WTC11 (cell line): Measurements from ENCODE around the gene RYR3.

ENCODE experiments used
- PRRX2 ChIP-seq: fragments of 250-450 bp; sonication (Bioruptor Pico); IDR thresholded peaks from 2 replicates; pipeline ENCODE4 v1.8.0; 2021; ENCODE audit warnings: mild to moderate bottlenecking
- SMAD4 ChIP-seq: sonication (generic); formaldehyde crosslinking; IDR thresholded peaks from 2 replicates; pipeline ENCODE4 v1.8.0; 2022; ENCODE audit warnings: mild to moderate bottlenecking, missing genetic modification reagents
- TCF7 ChIP-seq: sonication (generic); formaldehyde crosslinking; IDR thresholded peaks from 2 replicates; pipeline ENCODE4 v1.8.0; 2022; ENCODE audit warnings: mild to moderate bottlenecking, low read depth, missing genetic modification reagents, moderate library complexity
- TEAD4 ChIP-seq: sonication (generic); formaldehyde crosslinking; IDR thresholded peaks from 2 replicates; pipeline ENCODE4 v1.8.0; 2022; ENCODE audit warnings: mild to moderate bottlenecking, missing genetic modification reagents
- ZBTB21 ChIP-seq: sonication (generic); formaldehyde crosslinking; IDR thresholded peaks from 2 replicates; pipeline ENCODE4 v1.8.1; 2023; ENCODE audit warnings: mild to moderate bottlenecking, missing genetic modification reagents, borderline replicate concordance
- TF ChIP-seq, protein P1 (sequence below): fragments of 200-600 bp; IDR thresholded peaks from 2 replicates; pipeline ENCODE4 v1.8.0; 2022; ENCODE audit warnings: antibody characterized with exemption
- TF ChIP-seq, protein P2 (sequence below): fragments of 250-450 bp; sonication (Bioruptor Pico); IDR thresholded peaks from 2 replicates; pipeline ENCODE4 v1.9.0; 2021; ENCODE audit warnings: mild to moderate bottlenecking
- TF ChIP-seq, protein P3 (sequence below): sonication (generic); formaldehyde crosslinking; IDR thresholded peaks from 2 replicates; pipeline ENCODE4 v1.8.1; 2023; ENCODE audit warnings: mild to moderate bottlenecking, missing genetic modification reagents

DNA sequence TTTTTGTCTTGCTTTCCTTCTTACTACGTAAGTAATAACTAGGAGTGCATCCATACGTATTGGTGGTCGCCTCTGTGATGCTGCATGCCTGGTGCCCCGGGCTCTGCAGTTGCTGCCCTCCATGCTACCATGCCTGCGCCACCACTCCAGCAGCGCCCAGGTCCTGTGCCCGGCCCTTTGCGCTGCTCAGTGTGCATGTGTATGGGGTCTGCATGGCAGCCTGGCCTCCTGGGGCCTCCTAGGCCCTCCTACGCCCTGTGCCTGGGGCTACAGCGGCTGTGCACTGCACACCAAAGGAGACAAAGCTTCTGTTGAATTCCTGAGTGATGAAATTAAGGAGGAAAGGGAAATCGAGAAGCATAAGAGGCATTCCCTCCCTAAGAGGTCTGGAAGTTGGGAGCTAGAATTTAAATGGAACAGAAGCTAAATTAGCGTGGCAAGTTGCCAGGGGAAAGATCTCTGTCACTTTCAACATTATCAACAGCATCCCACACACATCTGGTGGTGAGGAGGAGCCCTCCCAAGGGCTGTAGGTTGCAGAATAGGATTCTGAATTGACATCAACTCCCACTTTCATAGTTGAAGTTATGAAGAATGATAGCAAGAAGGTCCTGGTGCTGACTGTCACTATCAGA lies 382.5 kb downstream of the RYR3 start:
- no peak for TF ChIP-seq ZBTB21 (CRISPR knock-in tag)
- no peak for TF ChIP-seq SMAD4 (CRISPR knock-in tag)
- TF ChIP-seq, protein P1, sequence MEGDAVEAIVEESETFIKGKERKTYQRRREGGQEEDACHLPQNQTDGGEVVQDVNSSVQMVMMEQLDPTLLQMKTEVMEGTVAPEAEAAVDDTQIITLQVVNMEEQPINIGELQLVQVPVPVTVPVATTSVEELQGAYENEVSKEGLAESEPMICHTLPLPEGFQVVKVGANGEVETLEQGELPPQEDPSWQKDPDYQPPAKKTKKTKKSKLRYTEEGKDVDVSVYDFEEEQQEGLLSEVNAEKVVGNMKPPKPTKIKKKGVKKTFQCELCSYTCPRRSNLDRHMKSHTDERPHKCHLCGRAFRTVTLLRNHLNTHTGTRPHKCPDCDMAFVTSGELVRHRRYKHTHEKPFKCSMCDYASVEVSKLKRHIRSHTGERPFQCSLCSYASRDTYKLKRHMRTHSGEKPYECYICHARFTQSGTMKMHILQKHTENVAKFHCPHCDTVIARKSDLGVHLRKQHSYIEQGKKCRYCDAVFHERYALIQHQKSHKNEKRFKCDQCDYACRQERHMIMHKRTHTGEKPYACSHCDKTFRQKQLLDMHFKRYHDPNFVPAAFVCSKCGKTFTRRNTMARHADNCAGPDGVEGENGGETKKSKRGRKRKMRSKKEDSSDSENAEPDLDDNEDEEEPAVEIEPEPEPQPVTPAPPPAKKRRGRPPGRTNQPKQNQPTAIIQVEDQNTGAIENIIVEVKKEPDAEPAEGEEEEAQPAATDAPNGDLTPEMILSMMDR: no peak
- TF ChIP-seq, protein P2, sequence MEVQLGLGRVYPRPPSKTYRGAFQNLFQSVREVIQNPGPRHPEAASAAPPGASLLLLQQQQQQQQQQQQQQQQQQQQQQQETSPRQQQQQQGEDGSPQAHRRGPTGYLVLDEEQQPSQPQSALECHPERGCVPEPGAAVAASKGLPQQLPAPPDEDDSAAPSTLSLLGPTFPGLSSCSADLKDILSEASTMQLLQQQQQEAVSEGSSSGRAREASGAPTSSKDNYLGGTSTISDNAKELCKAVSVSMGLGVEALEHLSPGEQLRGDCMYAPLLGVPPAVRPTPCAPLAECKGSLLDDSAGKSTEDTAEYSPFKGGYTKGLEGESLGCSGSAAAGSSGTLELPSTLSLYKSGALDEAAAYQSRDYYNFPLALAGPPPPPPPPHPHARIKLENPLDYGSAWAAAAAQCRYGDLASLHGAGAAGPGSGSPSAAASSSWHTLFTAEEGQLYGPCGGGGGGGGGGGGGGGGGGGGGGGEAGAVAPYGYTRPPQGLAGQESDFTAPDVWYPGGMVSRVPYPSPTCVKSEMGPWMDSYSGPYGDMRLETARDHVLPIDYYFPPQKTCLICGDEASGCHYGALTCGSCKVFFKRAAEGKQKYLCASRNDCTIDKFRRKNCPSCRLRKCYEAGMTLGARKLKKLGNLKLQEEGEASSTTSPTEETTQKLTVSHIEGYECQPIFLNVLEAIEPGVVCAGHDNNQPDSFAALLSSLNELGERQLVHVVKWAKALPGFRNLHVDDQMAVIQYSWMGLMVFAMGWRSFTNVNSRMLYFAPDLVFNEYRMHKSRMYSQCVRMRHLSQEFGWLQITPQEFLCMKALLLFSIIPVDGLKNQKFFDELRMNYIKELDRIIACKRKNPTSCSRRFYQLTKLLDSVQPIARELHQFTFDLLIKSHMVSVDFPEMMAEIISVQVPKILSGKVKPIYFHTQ: no peak
- no peak for TF ChIP-seq TEAD4 (CRISPR knock-in tag)
- no peak for TF ChIP-seq PRRX2 (CRISPR knock-in tag)
- no peak for TF ChIP-seq TCF7
- TF ChIP-seq, protein P3, sequence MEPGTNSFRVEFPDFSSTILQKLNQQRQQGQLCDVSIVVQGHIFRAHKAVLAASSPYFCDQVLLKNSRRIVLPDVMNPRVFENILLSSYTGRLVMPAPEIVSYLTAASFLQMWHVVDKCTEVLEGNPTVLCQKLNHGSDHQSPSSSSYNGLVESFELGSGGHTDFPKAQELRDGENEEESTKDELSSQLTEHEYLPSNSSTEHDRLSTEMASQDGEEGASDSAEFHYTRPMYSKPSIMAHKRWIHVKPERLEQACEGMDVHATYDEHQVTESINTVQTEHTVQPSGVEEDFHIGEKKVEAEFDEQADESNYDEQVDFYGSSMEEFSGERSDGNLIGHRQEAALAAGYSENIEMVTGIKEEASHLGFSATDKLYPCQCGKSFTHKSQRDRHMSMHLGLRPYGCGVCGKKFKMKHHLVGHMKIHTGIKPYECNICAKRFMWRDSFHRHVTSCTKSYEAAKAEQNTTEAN (CRISPR knock-in tag): no peak
